SIG-M5 treated with dmso at 0.1 percent for 504 hours (cell line): Measurements from ENCODE around the gene ZMYND15.
"Not testable (repeated sequence)": the region's sequence is repeated elsewhere in the genome, so short reads cannot be mapped to it uniquely, and the experiment has no call there.

Experiments
- DNase-seq: peaks from one replicate; lab custom pipeline; 2025; ENCODE audit not compliant: unreplicated experiment; lab: John Stamatoyannopoulos, UW

ZMYND15 gene

GRCh38 chr17:4739122-4740024, at the start of gene ZMYND15, which contains the start of gene CXCL16:
Gene ZMYND15 (plus strand): TSS chr17:4739833. CDS start chr17:4740549, 716 bp downstream.
Gene CXCL16 (minus strand): TSS chr17:4739928. CDS start chr17:4739339, 589 bp downstream.
- no peak for DNase-seq

- DNase-seq: not testable (repeated sequence)
Observed at GRCh38 chr17:4689872-4690271, 49.8 kb upstream of the ZMYND15 start.

GRCh38 chr17:4690745-4691144, 48.9 kb upstream of the ZMYND15 start:
- DNase-seq: no peak

GRCh38 chr17:4691686-4692085, 47.9 kb upstream of the ZMYND15 start:
- no peak for DNase-seq

GRCh38 chr17:4693416-4693815, 46.2 kb upstream of the ZMYND15 start:
- DNase-seq: no peak

- no peak for DNase-seq
Observed at GRCh38 chr17:4696437-4696805, 43.2 kb upstream of the ZMYND15 start.

- DNase-seq: not testable (repeated sequence)
Observed at GRCh38 chr17:4699401-4700056, 40.1 kb upstream of the ZMYND15 start.

- DNase-seq: no peak
Observed at GRCh38 chr17:4701116-4701515, 38.5 kb upstream of the ZMYND15 start.

GRCh38 chr17:4703330-4703691, 36.3 kb upstream of the ZMYND15 start:
- no peak for DNase-seq

- not testable (repeated sequence) for DNase-seq
Observed at GRCh38 chr17:4704574-4704907, 35.1 kb upstream of the ZMYND15 start.

- DNase-seq: no peak
Observed at GRCh38 chr17:4704991-4705390, 34.6 kb upstream of the ZMYND15 start.

- DNase-seq: no peak
Observed at GRCh38 chr17:4706121-4706520, 33.5 kb upstream of the ZMYND15 start.

GRCh38 chr17:4708436-4708835, 31.2 kb upstream of the ZMYND15 start:
- no peak for DNase-seq

- peak; percentile 96 for DNase-seq
Observed at GRCh38 chr17:4709794-4710692, 29.6 kb upstream of the ZMYND15 start, which contains the start of gene ARRB2. Gene ARRB2 (plus strand): TSS chr17:4710632. CDS start chr17:4710722, 90 bp downstream.

GRCh38 chr17:4710693-4711634, 28.7 kb upstream of the ZMYND15 start:
- DNase-seq: peak; percentile 88

- DNase-seq: peak; percentile 88
Observed at GRCh38 chr17:4711661-4712181, 27.9 kb upstream of the ZMYND15 start.

- no peak for DNase-seq
Observed at GRCh38 chr17:4712526-4712925, 27.1 kb upstream of the ZMYND15 start.

GRCh38 chr17:4714340-4715062, 25.1 kb upstream of the ZMYND15 start:
- not testable (repeated sequence) for DNase-seq

- no peak for DNase-seq
Observed at GRCh38 chr17:4715063-4715744, 24.4 kb upstream of the ZMYND15 start.
